GM19438 (cell line): ENCODE results near the gene WASHC3.
"Not testable (repeated sequence)": the region's sequence is repeated elsewhere in the genome, so short reads cannot be mapped to it uniquely, and the experiment has no call there.

Experiments
- ATAC-seq: cut with Tn5 transposase; IDR thresholded peaks from one replicate; pipeline ENCODE4 v1.9.1; 2021; ENCODE audit warnings: low read depth; ENCODE audit not compliant: unreplicated experiment

WASHC3 gene

GRCh38 chr12:102061560-102062418 lies at the start of gene WASHC3:
TSS of gene WASHC3 (minus strand) at chr12:102061991. CDS start at chr12:102061962, 29 bp downstream.
- ATAC-seq: peak; percentile 98

- no peak for ATAC-seq
Observed at GRCh38 chr12:102110782-102111181, 49.0 kb upstream of the WASHC3 start.

GRCh38 chr12:102107970-102108369 lies 46.2 kb upstream of the WASHC3 start:
- ATAC-seq: no peak

GRCh38 chr12:102106905-102107304 lies 45.1 kb upstream of the WASHC3 start:
- ATAC-seq: no peak

GRCh38 chr12:102096855-102097254 lies 35.1 kb upstream of the WASHC3 start:
- ATAC-seq: no peak

- ATAC-seq: no peak
Observed at GRCh38 chr12:102095677-102096263, 34.0 kb upstream of the WASHC3 start.

- no peak for ATAC-seq
Observed at GRCh38 chr12:102093319-102093718, 31.5 kb upstream of the WASHC3 start.

- not testable (repeated sequence) for ATAC-seq
Observed at GRCh38 chr12:102089228-102089835, 27.5 kb upstream of the WASHC3 start.

GRCh38 chr12:102080842-102081241 lies 19.1 kb upstream of the WASHC3 start:
- no peak for ATAC-seq

- ATAC-seq: not testable (repeated sequence)
Observed at GRCh38 chr12:102072092-102072491, 10.3 kb upstream of the WASHC3 start.

GRCh38 chr12:102069707-102070106 lies 7.9 kb upstream of the WASHC3 start:
- ATAC-seq: no peak

GRCh38 chr12:102067574-102068258 lies 5.9 kb upstream of the WASHC3 start:
- ATAC-seq: no peak

GRCh38 chr12:102064476-102064875 lies 2.7 kb upstream of the WASHC3 start:
- no peak for ATAC-seq

- ATAC-seq: no peak
Observed at GRCh38 chr12:102063069-102063468, 1.3 kb upstream of the WASHC3 start.

- no peak for ATAC-seq
Observed at GRCh38 chr12:102062419-102062806, 622 bp upstream of the WASHC3 start.

GRCh38 chr12:102061096-102061559 lies 663 bp downstream of the WASHC3 start:
- ATAC-seq: peak; percentile 16

- no peak for ATAC-seq
Observed at GRCh38 chr12:102059343-102059742, 2.4 kb downstream of the WASHC3 start.

GRCh38 chr12:102054345-102054744 lies 7.4 kb downstream of the WASHC3 start:
- ATAC-seq: no peak

GRCh38 chr12:102053062-102053349 lies 8.8 kb downstream of the WASHC3 start:
- ATAC-seq: no peak

GRCh38 chr12:102052192-102053061 lies 9.4 kb downstream of the WASHC3 start:
- no peak for ATAC-seq
